Medulla oblongata (tissue), 1 donor: ENCODE results near the gene NEDD4L.

Experiments used
- DNase-seq: peaks from one replicate; pipeline ENCODE4 v3.0.0-alpha.2; 2015; ENCODE audit errors: extremely low spot score

The NEDD4L gene

DNA sequence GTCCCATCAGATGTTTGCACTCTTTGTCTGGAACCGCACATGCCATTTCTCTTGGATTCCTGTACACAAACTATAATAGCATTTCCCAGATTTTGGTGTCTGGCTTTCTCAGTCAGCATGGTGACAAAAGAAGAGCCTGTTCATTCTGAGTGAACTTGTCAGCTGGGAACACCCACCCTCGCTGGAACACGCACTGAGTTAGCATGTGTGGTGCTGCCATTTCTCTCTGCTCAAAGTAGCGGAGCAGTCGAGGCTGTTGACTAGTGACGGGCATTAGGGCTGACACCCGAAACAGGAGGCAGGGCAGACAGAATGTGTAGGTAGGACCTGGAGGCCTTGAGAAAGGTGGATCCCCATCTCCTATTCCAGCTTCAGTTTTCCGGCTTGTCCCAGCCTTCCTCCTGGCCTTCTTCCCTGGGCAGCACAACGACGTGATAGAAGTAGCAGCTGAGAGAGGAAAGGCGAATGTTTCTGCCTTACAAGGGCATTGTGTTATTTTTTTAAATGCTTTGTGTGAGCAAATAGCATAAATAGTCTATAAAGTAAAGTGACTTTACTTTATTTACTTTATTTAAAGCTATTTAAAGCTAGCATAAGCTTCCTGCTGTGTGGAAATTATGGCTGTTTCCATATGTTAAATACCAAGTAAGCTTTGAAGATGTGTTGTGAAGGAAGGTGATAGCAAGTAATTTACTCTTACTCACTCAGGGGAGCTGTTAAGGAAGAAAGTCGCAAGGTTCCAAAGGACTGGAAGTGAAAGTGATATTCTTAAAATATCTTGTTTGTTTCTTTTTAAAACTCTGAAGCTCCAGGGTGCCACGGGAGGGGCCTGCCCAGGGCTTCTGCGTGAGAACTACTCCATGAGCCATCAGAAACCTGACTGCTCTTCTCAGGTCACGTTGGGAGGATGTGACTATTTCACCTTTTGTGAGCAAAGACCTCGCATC lies 272.6 kb downstream of the NEDD4L start:
- DNase-seq = peak; percentile 22

DNA sequence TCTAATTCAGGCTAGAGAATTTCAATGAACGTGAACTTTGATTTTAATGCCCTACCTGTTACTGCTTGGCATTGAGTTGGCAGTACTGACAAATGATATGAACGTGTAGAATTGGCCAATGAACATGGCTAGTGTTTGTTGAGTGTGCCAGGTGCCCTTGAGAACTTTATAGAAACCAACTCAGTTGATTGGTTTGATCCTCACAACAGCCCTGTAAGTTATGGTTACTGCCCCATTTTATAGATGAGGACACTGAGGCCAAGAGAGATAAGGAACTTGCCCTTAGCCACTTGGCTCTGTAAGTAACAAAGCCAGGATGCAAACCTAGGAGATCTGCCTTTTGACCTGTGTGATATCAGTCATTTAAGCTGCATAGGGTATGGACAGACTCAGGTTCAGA lies 275.7 kb downstream of the NEDD4L start:
- no peak for DNase-seq

GRCh38 chr18:58320907-58321561 lies 277.0 kb downstream of the NEDD4L start:
- DNase-seq = no peak

- DNase-seq = peak; percentile 64
Observed at GRCh38 chr18:58321986-58322385, 278.0 kb downstream of the NEDD4L start.

- DNase-seq = no peak
Observed at GRCh38 chr18:58322464-58322863, 278.4 kb downstream of the NEDD4L start.

GRCh38 chr18:58323866-58324762 lies 280.1 kb downstream of the NEDD4L start:
- no peak for DNase-seq

GRCh38 chr18:58324824-58325480 lies 280.9 kb downstream of the NEDD4L start:
- no peak for DNase-seq

DNA sequence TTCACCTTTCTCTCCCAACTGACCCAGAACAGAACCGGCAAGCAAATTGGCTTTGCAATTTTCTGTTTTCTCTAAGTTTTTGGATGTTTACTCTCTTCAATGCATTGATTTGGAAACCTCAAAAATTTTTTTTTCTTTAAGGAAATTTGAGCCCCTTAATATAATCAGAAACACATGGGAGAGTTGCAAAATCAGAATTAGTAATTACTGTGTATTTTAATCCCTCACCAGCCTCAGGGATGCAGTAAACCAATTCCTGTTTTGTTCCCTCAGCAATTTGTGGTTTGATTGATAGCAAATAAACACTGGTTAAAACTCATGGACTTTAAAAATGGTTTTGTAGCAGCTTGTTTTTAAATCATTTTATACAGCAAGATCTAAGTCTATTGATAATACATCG lies 281.5 kb downstream of the NEDD4L start:
- DNase-seq = no peak

GRCh38 chr18:58334061-58334460 lies 290.0 kb downstream of the NEDD4L start:
- DNase-seq = no peak

- no peak for DNase-seq
Observed at GRCh38 chr18:58335223-58335622, 291.2 kb downstream of the NEDD4L start.

DNA sequence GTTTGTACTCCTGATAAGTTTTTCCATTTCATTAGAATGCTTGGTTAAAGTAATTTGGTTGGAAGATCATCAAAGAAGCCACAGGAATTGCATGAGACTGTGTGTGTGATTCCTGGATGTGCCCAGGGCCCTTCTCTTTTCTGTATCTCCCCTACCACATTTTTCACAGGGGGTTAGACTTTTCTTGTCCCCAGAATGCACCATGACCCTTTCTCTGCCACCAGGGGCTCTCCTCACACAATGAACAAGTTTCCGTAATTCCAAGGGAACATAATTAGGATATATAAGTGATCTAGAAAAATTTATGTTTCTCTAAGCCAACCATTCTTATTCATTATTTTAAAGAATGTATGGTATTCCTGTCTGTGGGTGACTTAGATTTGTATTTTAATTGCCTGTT lies 291.8 kb downstream of the NEDD4L start:
- DNase-seq = no peak

- DNase-seq = no peak
Observed at GRCh38 chr18:58336605-58337004, 292.6 kb downstream of the NEDD4L start.

DNA sequence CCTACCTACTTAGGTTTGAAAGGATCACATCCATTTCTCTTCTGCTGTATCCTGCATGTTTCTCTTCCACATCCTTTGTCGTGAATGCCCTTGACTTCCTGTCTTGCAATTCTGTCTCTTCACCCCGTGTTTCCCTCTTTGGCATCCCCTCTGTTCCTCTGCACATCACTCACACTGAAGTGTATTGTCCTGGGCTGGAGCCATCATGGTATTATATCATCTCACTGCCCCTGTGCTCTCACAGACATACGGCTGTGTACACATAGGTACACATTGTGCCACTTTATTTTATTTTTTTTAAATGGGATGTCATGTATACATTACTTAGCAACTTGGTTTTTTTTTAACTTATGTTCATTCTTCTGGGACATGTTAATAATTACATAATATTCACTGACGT lies 293.3 kb downstream of the NEDD4L start:
- DNase-seq = no peak

GRCh38 chr18:58337686-58338085 lies 293.7 kb downstream of the NEDD4L start:
- DNase-seq = peak; percentile 7

GRCh38 chr18:58338141-58338540 lies 294.1 kb downstream of the NEDD4L start:
- DNase-seq = peak; percentile 23

DNA sequence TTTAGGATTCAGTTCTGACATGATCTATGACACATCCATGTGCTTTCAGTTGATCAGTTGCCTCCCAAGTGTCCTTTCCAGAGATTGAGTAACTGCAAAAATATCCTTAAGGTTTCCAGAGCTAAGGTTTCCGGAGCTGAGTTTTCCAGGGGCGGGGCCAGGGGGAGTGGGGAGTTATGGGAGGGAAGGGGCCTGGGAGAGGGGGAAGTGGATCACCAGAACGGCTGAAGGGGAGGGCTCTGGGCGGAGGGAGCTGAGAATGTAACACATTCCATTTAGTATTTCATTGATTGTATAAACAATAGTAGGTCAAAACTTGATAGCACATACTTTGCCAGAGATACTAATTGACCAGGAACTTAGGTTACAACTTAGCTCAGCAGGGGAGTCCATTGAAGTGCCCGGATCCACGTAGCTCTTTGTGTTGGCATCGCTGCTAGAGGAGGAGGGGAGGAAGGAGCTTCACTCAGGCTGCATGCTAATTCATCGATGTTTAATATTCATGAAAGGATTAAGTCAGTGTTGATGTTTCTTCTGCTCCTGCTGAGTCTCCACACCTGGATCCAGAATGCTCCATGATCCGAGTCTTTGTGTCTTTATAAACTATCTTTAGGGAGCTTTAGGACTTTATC lies 295.1 kb downstream of the NEDD4L start:
- DNase-seq = no peak

GRCh38 chr18:58339890-58340289 lies 295.9 kb downstream of the NEDD4L start:
- DNase-seq = no peak

- DNase-seq = no peak
Observed at GRCh38 chr18:58341916-58342315, 297.9 kb downstream of the NEDD4L start.

- no peak for DNase-seq
Observed at GRCh38 chr18:58344080-58344670, 300.1 kb downstream of the NEDD4L start.

- DNase-seq = no peak
Observed at GRCh38 chr18:58344861-58345463, 300.9 kb downstream of the NEDD4L start.
